GM19193 (cell line): ENCODE data around the gene GGTLC1.

ENCODE experiments used
- POLR2A ChIP-seq: IDR thresholded peaks from 4 replicates; pipeline ENCODE4 v1.6.1; 2011; ENCODE audit not compliant: insufficient read depth, insufficient read length; ENCODE audit errors: extremely low read depth

GGTLC1 gene

GRCh38 chr20:23939641-23940040, 48.9 kb downstream of the GGTLC1 start:
- no peak for TF ChIP-seq POLR2A

- TF ChIP-seq POLR2A = no peak
Observed at GRCh38 chr20:23939063-23939462, 49.5 kb downstream of the GGTLC1 start.

- TF ChIP-seq POLR2A = no peak
Observed at GRCh38 chr20:23938118-23938438, 50.5 kb downstream of the GGTLC1 start.

- no peak for TF ChIP-seq POLR2A
Observed at GRCh38 chr20:23937303-23938117, 51.1 kb downstream of the GGTLC1 start.
